CD1c-positive myeloid dendritic cell (primary cell): Measurements from ENCODE around the gene ITIH5.

Experiments
- DNase-seq: peaks from one replicate; pipeline ENCODE4 v3.0.0-alpha.2; 2016; ENCODE audit errors: extremely low spot score

Gene ITIH5

DNA sequence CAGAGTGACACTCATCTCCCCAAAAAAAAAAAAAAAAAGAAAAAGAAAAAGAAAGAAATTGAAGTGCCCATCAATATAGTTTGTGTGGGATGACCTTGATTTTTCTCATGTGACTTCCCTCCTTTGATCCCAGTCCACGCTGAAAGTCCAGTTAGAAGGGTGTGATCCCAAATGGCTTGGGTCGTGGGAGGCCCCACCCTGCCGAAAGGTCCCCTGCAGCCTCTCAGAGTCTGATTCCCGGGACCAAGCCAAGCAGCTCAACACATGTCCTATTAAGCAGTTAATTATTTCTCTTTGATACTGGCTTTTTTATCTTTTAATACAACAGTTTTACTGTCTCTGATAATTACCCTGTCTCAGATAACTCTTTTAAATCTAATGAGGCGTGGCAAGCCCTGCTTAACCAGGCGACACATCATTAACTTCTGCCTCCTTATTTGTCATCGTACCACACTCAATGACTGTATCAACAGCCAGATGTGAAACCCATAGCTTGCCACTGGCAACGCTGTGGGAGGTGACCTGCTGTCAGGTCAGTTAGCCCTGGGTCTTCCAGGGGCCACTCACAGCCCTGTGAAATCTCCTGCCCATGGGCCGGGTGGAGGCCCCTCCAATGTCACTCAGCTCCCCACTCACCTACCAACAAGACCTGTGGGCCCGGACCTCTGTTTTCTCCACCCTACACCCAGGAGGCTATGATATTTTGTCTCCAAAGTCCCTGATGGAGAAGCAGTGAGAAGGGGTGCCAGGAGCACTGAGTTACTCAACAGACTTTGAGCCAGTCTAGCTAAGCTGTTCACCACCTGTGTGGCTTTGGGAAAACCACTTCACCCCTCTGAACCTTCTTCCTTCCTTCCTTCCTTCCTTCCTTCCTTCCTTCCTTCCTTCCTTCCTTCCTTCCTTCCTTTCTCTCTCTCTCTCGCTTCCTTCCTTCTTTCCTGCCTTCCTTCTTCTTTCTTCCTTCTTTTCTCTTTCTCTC is 146.0 kb downstream of the ITIH5 start:
- no peak for DNase-seq

DNA sequence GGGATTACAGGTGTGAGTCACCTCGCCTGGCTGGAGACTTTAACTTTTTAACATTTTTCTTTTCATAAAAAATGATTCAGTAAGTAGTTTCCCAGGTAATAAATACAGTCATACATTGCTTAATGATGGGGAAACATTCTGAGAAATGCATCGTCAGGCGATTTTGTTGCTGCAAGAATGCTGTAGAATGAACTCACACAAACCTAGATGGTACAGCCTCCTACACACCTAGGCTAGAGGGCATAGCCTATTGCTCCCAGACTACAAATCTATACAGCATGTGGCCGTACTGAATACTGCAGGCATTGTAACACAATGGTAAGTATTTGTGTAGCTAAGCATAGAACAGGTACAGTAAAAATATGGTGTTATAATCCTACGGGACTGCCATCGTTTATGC is 147.4 kb downstream of the ITIH5 start:
- DNase-seq = no peak

DNA sequence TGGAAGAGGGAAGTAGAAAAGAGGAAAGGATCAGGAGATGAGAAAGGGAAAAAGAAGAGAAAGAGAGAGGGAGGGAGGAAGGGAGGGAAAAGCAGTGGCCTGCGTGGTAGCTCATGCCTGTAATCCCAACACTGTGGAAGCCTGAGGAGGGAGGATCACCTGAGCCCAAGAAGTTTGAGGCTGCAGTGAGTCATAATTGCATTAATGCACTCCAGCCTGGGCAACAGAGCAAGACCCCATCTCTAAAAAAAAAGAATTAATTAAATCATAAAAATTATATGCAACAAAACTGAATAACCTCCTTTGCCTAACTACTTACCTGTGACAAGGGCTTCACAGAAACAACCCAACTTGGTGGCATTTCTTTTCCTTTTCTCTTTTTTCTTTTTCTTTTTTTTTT is 148.1 kb downstream of the ITIH5 start:
- no peak for DNase-seq

DNA sequence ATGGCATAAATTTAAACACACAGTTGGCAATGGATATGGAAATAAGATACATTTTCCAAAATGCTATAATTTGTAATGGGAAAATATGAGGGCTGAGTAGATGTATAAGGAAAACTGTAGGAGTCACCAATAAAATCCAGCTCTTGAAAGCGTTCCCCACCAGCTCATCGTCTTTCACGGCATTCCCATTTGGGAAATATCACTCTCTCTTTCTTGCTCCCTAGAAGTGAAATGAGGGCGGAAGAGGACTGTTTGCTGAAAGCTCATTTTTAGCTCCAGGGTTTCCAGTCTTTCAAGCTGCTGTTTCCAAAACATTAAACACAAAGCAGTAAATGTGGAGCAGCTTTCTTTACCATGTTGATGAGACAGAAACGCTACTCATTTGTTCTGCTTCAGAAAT is 151.3 kb downstream of the ITIH5 start:
- DNase-seq = no peak

DNA sequence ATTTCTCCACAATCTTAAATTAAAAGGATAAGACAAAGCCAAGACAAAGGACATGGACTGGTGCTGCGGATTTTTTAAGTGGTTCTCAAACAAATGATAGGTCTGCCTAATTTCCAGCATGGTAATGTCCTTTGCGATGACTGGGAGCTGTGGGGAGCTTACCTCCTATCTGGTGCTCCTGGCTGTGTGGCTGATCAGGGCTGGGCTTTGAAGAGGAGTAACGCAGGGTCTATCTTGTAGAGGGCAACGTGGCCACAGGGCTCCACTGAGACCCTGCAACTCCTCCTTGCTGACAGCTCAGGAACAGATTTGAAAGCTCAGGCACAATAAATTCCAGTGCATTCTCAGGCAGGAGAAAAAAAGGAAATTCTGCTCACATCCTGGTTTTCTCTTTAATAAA is 152.8 kb downstream of the ITIH5 start:
- no peak for DNase-seq

DNA sequence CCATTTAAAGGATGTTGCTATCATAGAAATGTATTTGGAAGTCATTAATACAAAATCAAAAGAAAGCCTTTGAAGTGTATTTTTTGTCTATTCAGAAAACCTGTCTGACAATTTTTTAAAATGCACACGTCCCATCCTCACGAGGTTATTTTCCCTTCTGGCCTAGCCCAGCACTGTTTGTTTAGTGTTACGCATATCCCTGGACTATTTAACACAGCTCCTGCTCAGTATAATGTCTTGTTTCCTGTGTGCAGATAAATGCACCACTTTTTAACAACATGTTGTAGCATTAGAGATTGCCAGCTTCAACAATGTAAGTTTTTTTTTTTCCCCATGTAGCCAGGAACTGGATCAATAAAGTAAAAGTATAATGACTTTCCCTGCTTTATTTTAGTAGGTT is 153.3 kb downstream of the ITIH5 start:
- DNase-seq = no peak

DNA sequence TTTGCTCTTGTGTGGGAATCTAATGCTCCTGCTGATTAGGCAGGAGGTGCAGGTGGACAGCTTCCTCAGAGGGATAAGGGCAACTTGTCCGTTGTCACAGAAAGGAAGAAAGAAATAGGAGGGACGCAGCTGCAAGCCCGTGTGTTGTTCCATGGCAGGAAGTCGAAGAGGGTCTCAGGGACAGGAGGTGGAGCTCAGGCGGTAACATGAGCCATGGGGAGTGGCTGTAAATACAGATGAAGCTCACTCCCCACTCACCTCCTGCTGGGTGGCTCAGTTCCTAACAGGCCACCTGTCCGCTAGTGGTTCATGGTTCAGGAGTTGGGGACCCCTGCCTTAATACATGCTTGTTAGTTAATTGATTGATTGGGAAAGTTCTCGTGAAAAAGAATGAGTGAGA is 154.3 kb downstream of the ITIH5 start:
- no peak for DNase-seq

DNA sequence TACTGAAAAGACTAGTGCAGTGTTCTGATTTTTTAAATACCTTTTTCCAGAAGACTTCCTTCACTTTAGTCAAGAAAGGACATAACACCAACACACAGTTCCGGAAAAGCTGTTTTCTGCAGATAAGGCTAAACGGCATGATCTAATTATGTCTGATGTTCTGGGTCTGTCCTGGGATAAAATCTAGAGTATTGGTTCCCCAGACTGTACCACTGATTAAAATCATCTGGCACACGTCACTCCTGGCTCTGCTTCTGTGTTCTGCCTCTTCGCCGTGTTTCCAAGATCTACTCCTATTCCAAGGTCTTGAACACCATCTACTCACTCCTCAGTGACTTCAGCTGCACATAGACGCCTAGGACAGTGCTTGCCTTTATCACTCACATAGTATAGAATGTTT is 155.2 kb downstream of the ITIH5 start:
- no peak for DNase-seq
